ENCODE data around the gene SIK3. TPM values are rescaled to one million over a fixed set of nuclear protein-coding genes. Genes with fewer than 3 reads are reported as not detected.
"Not testable (repeated sequence)": the region's sequence is repeated elsewhere in the genome, so short reads cannot be mapped to it uniquely, and the experiment has no call there.

Gene SIK3
- total RNA-seq, 1 donor from 2014 or later: 27.3 TPM

GRCh38 chr11:117055469-117055868, 42.8 kb downstream of the SIK3 start:
- no peak for DNase-seq (ENCODE audit: low spot score in 2 of 2)

GRCh38 chr11:117054382-117054781, 43.8 kb downstream of the SIK3 start:
- DNase-seq (ENCODE audit: low spot score in 2 of 2): no peak
- FAIRE-seq: no peak

More at GRCh38 chr11:117055469-117055868, 42.8 kb downstream of the SIK3 start:
- no peak for FAIRE-seq

GRCh38 chr11:117052196-117053149, 45.8 kb downstream of the SIK3 start:
- no peak for DNase-seq (ENCODE audit: low spot score in 2 of 2)
- no peak for FAIRE-seq

GRCh38 chr11:117050121-117050520, 48.1 kb downstream of the SIK3 start:
- not testable (repeated sequence) for DNase-seq (ENCODE audit: low spot score in 2 of 2); FAIRE-seq

- FAIRE-seq; DNase-seq (ENCODE audit: low spot score in 2 of 2): not testable (repeated sequence)
These were observed 51.6 kb downstream of the SIK3 start for GRCh38 chr11:117046627-117047026.

- DNase-seq (ENCODE audit: low spot score in 2 of 2) (peak in 1 of 2 donors; percentile 16), FAIRE-seq (peak; percentile 64)
These were observed 52.3 kb downstream of the SIK3 start for GRCh38 chr11:117045956-117046355.

GRCh38 chr11:117045196-117045595, 53.0 kb downstream of the SIK3 start:
- DNase-seq (ENCODE audit: low spot score in 2 of 2): no peak
- FAIRE-seq: no peak

GRCh38 chr11:117044287-117045035, 53.8 kb downstream of the SIK3 start:
- no peak for FAIRE-seq
- no peak for DNase-seq (ENCODE audit: low spot score in 2 of 2)

- DNase-seq (ENCODE audit: low spot score in 2 of 2) (no peak), FAIRE-seq (no peak)
These were observed 55.5 kb downstream of the SIK3 start for GRCh38 chr11:117042689-117043088.

GRCh38 chr11:117039900-117040299, 58.3 kb downstream of the SIK3 start:
- DNase-seq (ENCODE audit: low spot score in 2 of 2) (no peak), FAIRE-seq (no peak)

GRCh38 chr11:117039270-117039669, 59.0 kb downstream of the SIK3 start:
- FAIRE-seq (no peak), DNase-seq (ENCODE audit: low spot score in 2 of 2) (no peak)

- DNase-seq (ENCODE audit: low spot score in 2 of 2): no peak
- no peak for FAIRE-seq
These were observed 60.3 kb downstream of the SIK3 start for GRCh38 chr11:117037975-117038350.

GRCh38 chr11:117037279-117037974, 60.8 kb downstream of the SIK3 start:
- DNase-seq (ENCODE audit: low spot score in 2 of 2): no peak

GRCh38 chr11:117034901-117035300, 63.3 kb downstream of the SIK3 start:
- no peak for DNase-seq (ENCODE audit: low spot score in 2 of 2)
- FAIRE-seq: peak; percentile 62

More at GRCh38 chr11:117037279-117037974, 60.8 kb downstream of the SIK3 start:
- FAIRE-seq: no peak

GRCh38 chr11:117026593-117027330, 71.5 kb downstream of the SIK3 start:
- FAIRE-seq: no peak
- no peak for DNase-seq (ENCODE audit: low spot score in 2 of 2)

- FAIRE-seq; DNase-seq (ENCODE audit: low spot score in 2 of 2): not testable (repeated sequence)
These were observed 74.5 kb downstream of the SIK3 start for GRCh38 chr11:117023707-117024106.

GRCh38 chr11:117023178-117023577, 75.0 kb downstream of the SIK3 start:
- no peak for FAIRE-seq
- no peak for DNase-seq (ENCODE audit: low spot score in 2 of 2)

GRCh38 chr11:117022526-117022925, 75.7 kb downstream of the SIK3 start:
- FAIRE-seq (no peak), DNase-seq (ENCODE audit: low spot score in 2 of 2) (no peak)

- no peak for FAIRE-seq
- DNase-seq (ENCODE audit: low spot score in 2 of 2): no peak
These were observed 77.2 kb downstream of the SIK3 start for GRCh38 chr11:117020869-117021564.
